ENCODE measurements around the gene HNF1A. TPM values are rescaled to one million over a fixed set of nuclear protein-coding genes. Genes with fewer than 3 reads are reported as not detected.

Gene HNF1A
- total and polyA plus RNA-seq, 2 donors (not counting 1 experiment from before 2014, with no cell fraction given): not detected

- Histone ChIP-seq H3K4me2 (replicated peaks; ENCODE audit: low read depth, low read length, poor library complexity, severe bottlenecking) (no peak overlapping the region), H2AFZ (ENCODE audit: insufficient read depth, low read depth, low read length, poor library complexity, severe bottlenecking) (no peak overlapping the region), H3K9ac (ENCODE audit: low read length) (no peak overlapping the region), H3K4me3 (ENCODE audit: control extremely low read depth in 1 of 5, extremely low read depth in 1 of 5, insufficient read depth in 1 of 5, low read depth in 2 of 5, low read length in 4 of 5) (no peak overlapping the region), H4K20me1 (ENCODE audit: control insufficient read depth, insufficient read depth, low read length, poor library complexity, severe bottlenecking) (no peaks in the 10 kb centered on the region), H3K9me3 (ENCODE audit: control extremely low read depth in 1 of 3, control insufficient read depth in 2 of 3, insufficient read depth in 1 of 3, low read length in 2 of 3) (no peaks in the 10 kb centered on the region), H3K27ac (ENCODE audit: low read length in 2 of 2) (no peak overlapping the region), H3K4me1 (ENCODE audit: control insufficient read depth in 2 of 2, insufficient read depth in 2 of 2, low read length in 2 of 2) (no peaks in the 10 kb centered on the region), H3K79me2 (ENCODE audit: control insufficient read depth, insufficient read depth, low read length) (no peaks in the 10 kb centered on the region), H3K27me3 (replicated peaks in 1 of 4; ENCODE audit: control extremely low read depth in 1 of 4, control insufficient read depth in 3 of 4, insufficient read depth in 4 of 4, low read length in 3 of 4) (no peaks in the 10 kb centered on the region), H3K36me3 (replicated peaks in 1 of 2; ENCODE audit: control extremely low read depth in 1 of 2, control insufficient read depth in 1 of 2, extremely low read depth in 1 of 2, insufficient read depth in 2 of 2, low read length in 1 of 2) (peaks cover 6 to 57% of the 10 kb centered on the region in 2 experiments)
- ATAC-seq (ENCODE audit: low read depth) (no peak), DNase-seq (no peak)
- CTCF ChIA-PET: interaction anchor here (1.6 kb wide), 1 partner anchor 358 kb away, joined by 6 read pairs; no protein-coding TSS in a partner anchor
- Mint-ChIP-seq H3K27ac (no peak overlapping the region), H3K9me3 (ENCODE audit: insufficient read depth) (no peaks in the 10 kb centered on the region), H3K4me1 (no peaks in the 10 kb centered on the region), H3K27me3 (no peaks in the 10 kb centered on the region), H3K4me3 (no peak overlapping the region)
- intact Hi-C loops (cut with micrococcal nuclease): no loop called here
- TF ChIP-seq CTCF (IDR thresholded peaks at IDR 0.05) (peak; percentile 39), EZH2 (IDR thresholded peaks at IDR 0.05; ENCODE audit: borderline replicate concordance, insufficient read depth, low read depth, low read length, poor library complexity, severe bottlenecking) (no peak)
- WGBS (ENCODE audit: insufficient coverage): 76% methylated on average over 8 of the region's 9 CpGs
- POLR2A ChIA-PET: no interaction called here
Observed at GRCh38 chr12:121005346-121005815, 27.0 kb downstream of the HNF1A start.

- H3K79me2 ChIP-seq (ENCODE audit: control insufficient read depth, insufficient read depth, low read length): peaks cover 16% of the 10 kb centered on the region
- ChIA-PET POLR2A (interaction anchor here (0.6 kb wide), 1 partner anchor 14 kb away, joined by 12 read pairs; no protein-coding TSS in a partner anchor), CTCF (no interaction called here)
- no peak overlapping the region for H3K4me2 ChIP-seq (replicated peaks; ENCODE audit: low read depth, low read length, poor library complexity, severe bottlenecking)
- no peak overlapping the region for H2AFZ ChIP-seq (ENCODE audit: insufficient read depth, low read depth, low read length, poor library complexity, severe bottlenecking)
- no peak overlapping the region for H3K27ac ChIP-seq (ENCODE audit: low read length in 2 of 2)
- H3K9me3 ChIP-seq (ENCODE audit: control extremely low read depth in 1 of 3, control insufficient read depth in 2 of 3, insufficient read depth in 1 of 3, low read length in 2 of 3): no peaks in the 10 kb centered on the region
- H3K4me1 Mint-ChIP-seq: no peaks in the 10 kb centered on the region
- no peak overlapping the region for H3K4me3 Mint-ChIP-seq
- ATAC-seq (ENCODE audit: low read depth) (no peak), DNase-seq (no peak)
- H3K9me3 Mint-ChIP-seq (ENCODE audit: insufficient read depth): no peaks in the 10 kb centered on the region
- 100% methylated on average over 8 of the region's 8 CpGs for WGBS (ENCODE audit: insufficient coverage)
- no peaks in the 10 kb centered on the region for H3K27me3 Mint-ChIP-seq
- H4K20me1 ChIP-seq (ENCODE audit: control insufficient read depth, insufficient read depth, low read length, poor library complexity, severe bottlenecking): no peaks in the 10 kb centered on the region
- no peak overlapping the region for H3K9ac ChIP-seq (ENCODE audit: low read length)
- peaks cover 11 to 63% of the 10 kb centered on the region in 2 experiments for H3K36me3 ChIP-seq (replicated peaks in 1 of 2; ENCODE audit: control extremely low read depth in 1 of 2, control insufficient read depth in 1 of 2, extremely low read depth in 1 of 2, insufficient read depth in 2 of 2, low read length in 1 of 2)
- no peak overlapping the region for H3K4me3 ChIP-seq (ENCODE audit: control extremely low read depth in 1 of 5, extremely low read depth in 1 of 5, insufficient read depth in 1 of 5, low read depth in 2 of 5, low read length in 4 of 5)
- intact Hi-C loops (cut with micrococcal nuclease): no loop called here
- H3K27ac Mint-ChIP-seq: no peak overlapping the region
- no peaks in the 10 kb centered on the region for H3K27me3 ChIP-seq (replicated peaks in 1 of 4; ENCODE audit: control extremely low read depth in 1 of 4, control insufficient read depth in 3 of 4, insufficient read depth in 4 of 4, low read length in 3 of 4)
- TF ChIP-seq EZH2 (IDR thresholded peaks at IDR 0.05; ENCODE audit: borderline replicate concordance, insufficient read depth, low read depth, low read length, poor library complexity, severe bottlenecking) (no peak), CTCF (IDR thresholded peaks at IDR 0.05) (no peak)
- no peaks in the 10 kb centered on the region for H3K4me1 ChIP-seq (ENCODE audit: control insufficient read depth in 2 of 2, insufficient read depth in 2 of 2, low read length in 2 of 2)
Observed at GRCh38 chr12:121008347-121009098, 30.2 kb downstream of the HNF1A start.
